Measurements from ENCODE around the gene RPA3.

The RPA3 gene

DNA sequence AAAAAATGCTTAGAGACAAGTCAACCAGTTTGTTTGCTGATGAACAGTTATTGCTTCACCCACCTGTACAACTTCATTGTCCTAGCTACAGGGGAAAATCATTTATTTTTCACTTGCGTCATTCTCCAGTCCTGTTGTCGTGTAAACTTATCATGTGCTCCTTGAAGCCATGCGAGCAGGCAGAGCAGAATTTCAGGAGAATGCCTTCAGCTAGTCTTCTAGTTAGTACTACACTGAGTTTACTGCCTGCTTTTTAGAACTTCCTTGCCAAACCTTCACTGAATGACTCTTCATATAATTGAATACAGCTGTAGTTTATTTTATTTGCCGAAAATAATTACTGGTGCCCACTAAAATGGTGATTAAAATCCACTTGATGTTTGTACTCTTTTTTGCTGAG lies 15.6 kb downstream of the RPA3 start:
- H3K79me2 ChIP-seq (ENCODE audit: insufficient read depth, low read length): no peaks in the 10 kb centered on the region
- no peak for DNase-seq

DNA sequence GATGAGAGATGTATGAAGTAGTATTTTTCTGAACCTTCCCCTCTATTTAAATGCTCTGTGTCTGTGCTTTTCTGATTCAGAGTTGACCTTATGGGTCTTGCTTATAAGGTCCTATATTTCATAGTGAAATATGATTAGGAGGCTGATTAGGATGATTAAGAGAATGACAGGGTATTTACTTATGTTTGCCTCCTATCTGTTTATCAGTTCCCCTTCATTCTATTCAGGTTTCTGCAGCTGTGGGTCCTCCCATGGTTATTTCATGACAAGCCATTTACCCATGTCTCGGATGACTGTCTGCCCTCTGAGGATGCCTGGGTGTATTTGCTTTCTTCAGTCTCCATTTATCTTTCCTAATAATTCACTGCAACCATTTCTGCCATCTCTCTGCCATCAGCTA lies 16.9 kb downstream of the RPA3 start:
- H3K36me3 ChIP-seq (ENCODE audit: insufficient read depth, low read length): no peaks in the 10 kb centered on the region
- H3K4me1 ChIP-seq (ENCODE audit: insufficient read depth, low read length): peaks cover 7% of the 10 kb centered on the region; the same call in 1 of the 2 replicates
- H3K9me3 ChIP-seq (ENCODE audit: insufficient read depth, low read length, severe bottlenecking): no peaks in the 10 kb centered on the region
- H3K4me3 ChIP-seq (ENCODE audit: low read depth in 1 of 2, low read length in 2 of 2): no peak overlapping the region
- H3K27ac ChIP-seq (ENCODE audit: low read length): no peak overlapping the region
- H3K79me2 ChIP-seq (ENCODE audit: insufficient read depth, low read length): no peaks in the 10 kb centered on the region
- no peak for TF ChIP-seq EZH2 (IDR thresholded peaks at IDR 0.05; ENCODE audit: borderline replicate concordance, low read depth, low read length, severe bottlenecking)
- TF ChIP-seq, protein P1, sequence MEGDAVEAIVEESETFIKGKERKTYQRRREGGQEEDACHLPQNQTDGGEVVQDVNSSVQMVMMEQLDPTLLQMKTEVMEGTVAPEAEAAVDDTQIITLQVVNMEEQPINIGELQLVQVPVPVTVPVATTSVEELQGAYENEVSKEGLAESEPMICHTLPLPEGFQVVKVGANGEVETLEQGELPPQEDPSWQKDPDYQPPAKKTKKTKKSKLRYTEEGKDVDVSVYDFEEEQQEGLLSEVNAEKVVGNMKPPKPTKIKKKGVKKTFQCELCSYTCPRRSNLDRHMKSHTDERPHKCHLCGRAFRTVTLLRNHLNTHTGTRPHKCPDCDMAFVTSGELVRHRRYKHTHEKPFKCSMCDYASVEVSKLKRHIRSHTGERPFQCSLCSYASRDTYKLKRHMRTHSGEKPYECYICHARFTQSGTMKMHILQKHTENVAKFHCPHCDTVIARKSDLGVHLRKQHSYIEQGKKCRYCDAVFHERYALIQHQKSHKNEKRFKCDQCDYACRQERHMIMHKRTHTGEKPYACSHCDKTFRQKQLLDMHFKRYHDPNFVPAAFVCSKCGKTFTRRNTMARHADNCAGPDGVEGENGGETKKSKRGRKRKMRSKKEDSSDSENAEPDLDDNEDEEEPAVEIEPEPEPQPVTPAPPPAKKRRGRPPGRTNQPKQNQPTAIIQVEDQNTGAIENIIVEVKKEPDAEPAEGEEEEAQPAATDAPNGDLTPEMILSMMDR (IDR thresholded peaks at IDR 0.05; ENCODE audit: borderline replicate concordance, extremely low read depth, low read length, poor library complexity, severe bottlenecking): no peak
- no peaks in the 10 kb centered on the region for H4K20me1 ChIP-seq (ENCODE audit: insufficient read depth, low read length)
- H3K4me2 ChIP-seq (ENCODE audit: insufficient read depth, low read length): no peak overlapping the region
- no peaks in the 10 kb centered on the region for H3K27me3 ChIP-seq (ENCODE audit: insufficient read depth, low read length, poor library complexity)
- no peak for ATAC-seq (ENCODE audit: insufficient read depth, low read depth)
- no peak overlapping the region for H2AFZ ChIP-seq (ENCODE audit: low read depth, low read length)
- no peak for DNase-seq
- no peak overlapping the region for H3K9ac ChIP-seq (ENCODE audit: low read depth, low read length)

More for the DNA sequence above, 15.6 kb downstream of the RPA3 start:
- H3K27me3 ChIP-seq (ENCODE audit: insufficient read depth, low read length, poor library complexity): no peaks in the 10 kb centered on the region
- H3K9ac ChIP-seq (ENCODE audit: low read depth, low read length): no peak overlapping the region
- no peak overlapping the region for H2AFZ ChIP-seq (ENCODE audit: low read depth, low read length)
- no peaks in the 10 kb centered on the region for H3K36me3 ChIP-seq (ENCODE audit: insufficient read depth, low read length)
- no peak for ATAC-seq (ENCODE audit: insufficient read depth, low read depth)
- no peak for TF ChIP-seq EZH2 (IDR thresholded peaks at IDR 0.05; ENCODE audit: borderline replicate concordance, low read depth, low read length, severe bottlenecking)
- TF ChIP-seq, protein P1 (IDR thresholded peaks at IDR 0.05; ENCODE audit: borderline replicate concordance, extremely low read depth, low read length, poor library complexity, severe bottlenecking): no peak
- H3K27ac ChIP-seq (ENCODE audit: low read length): no peak overlapping the region
- H3K4me3 ChIP-seq (ENCODE audit: low read depth in 1 of 2, low read length in 2 of 2): no peak overlapping the region
- H4K20me1 ChIP-seq (ENCODE audit: insufficient read depth, low read length): no peaks in the 10 kb centered on the region
- no peaks in the 10 kb centered on the region for H3K9me3 ChIP-seq (ENCODE audit: insufficient read depth, low read length, severe bottlenecking)
- H3K4me1 ChIP-seq (ENCODE audit: insufficient read depth, low read length): peaks cover 3% of the 10 kb centered on the region; the same call in 1 of the 2 replicates
- H3K4me2 ChIP-seq (ENCODE audit: insufficient read depth, low read length): no peak overlapping the region

DNA sequence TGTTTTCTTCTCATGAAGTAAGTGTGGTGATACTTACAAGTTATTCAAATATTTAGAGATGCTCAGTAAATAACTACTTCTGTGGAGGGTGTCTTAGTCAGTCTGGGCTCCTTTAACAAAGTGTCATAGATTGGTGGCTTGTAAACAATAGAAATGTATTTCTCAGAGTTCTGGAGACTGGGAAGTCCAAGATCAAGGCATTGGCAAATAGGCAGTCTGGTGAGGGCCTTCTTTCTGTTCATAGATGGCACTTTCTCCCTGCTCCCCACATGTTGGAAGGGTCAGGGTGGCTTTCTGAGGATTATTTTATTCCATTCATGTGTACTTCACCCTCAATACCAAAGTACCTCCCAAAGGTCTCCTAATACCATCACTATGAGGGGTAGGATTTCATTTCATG lies 18.4 kb downstream of the RPA3 start:
- Histone ChIP-seq H3K4me1 (ENCODE audit: insufficient read depth, low read length) (0 out of 2 replicates have a peak, but pooled peaks cover 6% of the 10 kb centered on the region), H3K9ac (ENCODE audit: low read depth, low read length) (no peak overlapping the region), H4K20me1 (ENCODE audit: insufficient read depth, low read length) (no peaks in the 10 kb centered on the region), H3K9me3 (ENCODE audit: insufficient read depth, low read length, severe bottlenecking) (no peaks in the 10 kb centered on the region), H3K27me3 (ENCODE audit: insufficient read depth, low read length, poor library complexity) (no peaks in the 10 kb centered on the region), H3K4me2 (ENCODE audit: insufficient read depth, low read length) (no peak overlapping the region), H3K4me3 (ENCODE audit: low read depth in 1 of 2, low read length in 2 of 2) (no peak overlapping the region), H3K36me3 (ENCODE audit: insufficient read depth, low read length) (no peaks in the 10 kb centered on the region), H3K79me2 (ENCODE audit: insufficient read depth, low read length) (no peaks in the 10 kb centered on the region), H3K27ac (ENCODE audit: low read length) (no peak overlapping the region), H2AFZ (ENCODE audit: low read depth, low read length) (no peak overlapping the region)
- TF ChIP-seq, protein P1 (IDR thresholded peaks at IDR 0.05; ENCODE audit: borderline replicate concordance, extremely low read depth, low read length, poor library complexity, severe bottlenecking): no peak
- TF ChIP-seq EZH2 (IDR thresholded peaks at IDR 0.05; ENCODE audit: borderline replicate concordance, low read depth, low read length, severe bottlenecking): no peak
- no peak for DNase-seq
- ATAC-seq (ENCODE audit: insufficient read depth, low read depth): no peak

DNA sequence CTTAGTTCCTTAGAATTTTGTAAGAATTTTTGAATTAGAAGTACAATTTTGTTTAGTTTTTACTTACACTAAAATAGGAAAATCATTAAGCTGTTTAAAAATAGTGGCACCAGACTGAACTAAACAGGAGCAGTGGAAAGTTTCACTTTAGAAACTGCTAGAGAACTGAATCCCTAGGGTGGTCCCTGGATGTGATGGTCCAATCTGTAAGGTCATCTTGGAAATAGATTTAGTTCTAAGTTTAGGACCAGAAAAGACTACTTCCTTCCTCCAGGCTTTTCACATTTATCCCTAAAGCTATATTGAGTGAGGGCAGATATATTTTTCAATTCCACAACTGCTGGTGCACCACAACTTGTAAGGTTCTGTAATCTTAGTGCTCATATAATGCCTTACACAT lies 19.0 kb downstream of the RPA3 start:
- Histone ChIP-seq H3K9ac (ENCODE audit: low read depth, low read length) (no peak overlapping the region), H3K4me1 (ENCODE audit: insufficient read depth, low read length) (0 out of 2 replicates have a peak, but pooled peaks cover 6% of the 10 kb centered on the region), H3K9me3 (ENCODE audit: insufficient read depth, low read length, severe bottlenecking) (no peaks in the 10 kb centered on the region), H3K79me2 (ENCODE audit: insufficient read depth, low read length) (no peaks in the 10 kb centered on the region), H3K4me2 (ENCODE audit: insufficient read depth, low read length) (no peak overlapping the region), H2AFZ (ENCODE audit: low read depth, low read length) (no peak overlapping the region), H3K36me3 (ENCODE audit: insufficient read depth, low read length) (no peaks in the 10 kb centered on the region), H3K27me3 (ENCODE audit: insufficient read depth, low read length, poor library complexity) (no peaks in the 10 kb centered on the region), H4K20me1 (ENCODE audit: insufficient read depth, low read length) (no peaks in the 10 kb centered on the region), H3K27ac (ENCODE audit: low read length) (no peak overlapping the region), H3K4me3 (ENCODE audit: low read depth in 1 of 2, low read length in 2 of 2) (no peak overlapping the region)
- ATAC-seq (ENCODE audit: insufficient read depth, low read depth): no peak
- no peak for TF ChIP-seq EZH2 (IDR thresholded peaks at IDR 0.05; ENCODE audit: borderline replicate concordance, low read depth, low read length, severe bottlenecking)
- TF ChIP-seq, protein P1 (IDR thresholded peaks at IDR 0.05; ENCODE audit: borderline replicate concordance, extremely low read depth, low read length, poor library complexity, severe bottlenecking): no peak
- DNase-seq: no peak
